Measurements from ENCODE around the gene FOS.

The FOS gene

DNA sequence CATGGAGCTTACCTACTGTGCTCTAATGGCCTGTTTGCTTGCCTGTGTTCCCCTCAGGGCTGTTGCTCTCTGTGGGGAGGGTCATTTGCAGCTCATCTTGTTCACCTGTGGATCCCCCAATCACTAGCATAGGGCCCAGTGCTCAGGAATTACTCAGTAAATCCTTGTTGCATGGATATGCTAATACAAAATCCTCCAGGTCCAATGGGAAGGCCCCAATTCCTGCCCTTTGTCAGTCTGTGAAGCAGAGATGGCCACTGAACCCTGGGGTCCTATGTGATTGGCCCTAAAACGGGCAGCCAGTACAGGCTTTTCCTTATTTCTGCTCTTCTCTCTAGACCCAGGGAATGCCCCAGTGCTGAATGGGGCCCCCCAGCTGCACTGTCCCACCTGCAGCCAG, 44.1 kb downstream of the FOS start:
- no peak for DNase-seq

DNA sequence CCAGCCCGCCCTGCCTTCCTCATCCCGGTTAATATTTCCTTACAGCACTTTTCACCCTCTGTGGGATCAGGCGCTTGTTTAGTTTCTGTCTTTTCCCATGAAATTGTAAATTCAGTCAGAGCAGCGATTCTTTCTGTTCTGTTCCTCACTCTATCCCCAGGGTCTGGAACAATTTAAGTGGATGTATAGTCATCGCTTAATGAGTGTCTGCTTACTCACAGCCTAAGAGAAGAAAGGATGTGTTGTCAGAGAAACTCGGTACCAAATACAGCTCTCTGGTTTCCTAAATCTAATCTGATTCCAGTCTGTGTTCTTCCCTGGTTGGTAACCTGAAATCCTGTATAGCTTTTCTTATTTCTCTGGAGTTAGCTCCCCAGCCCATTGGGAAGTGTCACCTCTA, 44.9 kb downstream of the FOS start:
- no peak for DNase-seq

- no peak for DNase-seq
Observed at GRCh38 chr14:75328558-75329155, 50.0 kb downstream of the FOS start.

GRCh38 chr14:75329369-75329768, 50.7 kb downstream of the FOS start:
- no peak for DNase-seq

DNA sequence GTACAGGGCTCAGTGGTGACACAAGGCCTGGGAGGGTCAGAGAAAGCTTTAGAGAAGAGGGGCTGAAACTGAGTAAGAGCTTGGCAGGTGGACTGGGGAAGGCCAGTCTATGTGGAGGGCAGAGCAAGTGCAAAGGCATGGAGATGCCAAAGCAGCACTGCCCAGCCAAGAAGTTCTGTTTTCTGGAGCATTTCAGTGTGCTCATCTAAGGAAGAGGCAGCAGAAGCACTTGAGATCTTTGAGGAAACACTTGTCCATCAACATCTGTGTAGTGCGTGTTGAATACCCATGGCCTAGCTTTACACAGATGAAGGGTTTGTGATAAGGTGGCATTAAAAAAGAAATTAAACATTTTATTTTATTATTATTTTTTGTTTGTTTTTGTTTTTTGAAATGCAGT, 52.8 kb downstream of the FOS start:
- DNase-seq = no peak

Measured in NCI-H69 (cell line).